ENCODE results near the gene FREM2.

FREM2 gene

DNA sequence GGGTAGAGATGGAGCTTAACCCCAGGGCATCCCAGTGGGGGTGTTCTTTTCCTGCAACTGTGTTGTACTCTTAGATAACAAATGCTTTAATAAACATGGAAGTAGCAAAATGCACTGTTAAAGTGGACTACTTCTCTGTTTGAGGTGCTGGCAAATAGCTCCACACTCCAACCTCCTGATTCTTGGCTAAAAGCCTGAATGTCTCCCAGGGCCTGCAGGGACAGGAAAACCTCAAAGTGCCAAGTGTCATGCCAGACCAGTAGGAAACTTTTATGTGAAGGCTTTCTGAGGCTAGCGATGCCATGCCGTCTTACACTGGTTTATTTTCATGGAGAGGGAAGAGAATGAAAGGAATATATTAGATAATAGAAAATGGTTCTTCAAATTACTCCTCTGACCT is 6.8 kb downstream of the FREM2 start:
- Histone ChIP-seq H3K4me1 (ENCODE audit: control insufficient read depth, insufficient read depth, low read length) (no peaks in the 10 kb centered on the region), H3K4me3 (ENCODE audit: low read depth, low read length) (no peak overlapping the region), H3K9me3 (ENCODE audit: control insufficient read depth, insufficient read depth, low read depth, low read length) (no peaks in the 10 kb centered on the region), H3K36me3 (ENCODE audit: control insufficient read depth in 2 of 2, insufficient read depth in 1 of 2, low read length in 2 of 2) (peaks cover 0 to 13% of the 10 kb centered on the region in 2 experiments; a peak in 1 of 3 replicates), H3K27ac (ENCODE audit: extremely low read depth, low read depth, low read length) (no peak overlapping the region)
- TF ChIP-seq ZNF311 (tag by site-specific recombination; IDR thresholded peaks at IDR 0.05; ENCODE audit: borderline replicate concordance) (no peak), ZNF837 (tag by site-specific recombination; IDR thresholded peaks at IDR 0.05) (no peak), GLIS1 (tag by site-specific recombination; IDR thresholded peaks at IDR 0.05) (peak; percentile 73), ZNF155 (tag by site-specific recombination; IDR thresholded peaks at IDR 0.05) (no peak), ZNF660 (tag by site-specific recombination; IDR thresholded peaks at IDR 0.05) (0 out of 2 replicates have a peak, but pooled peaks have one; percentile 15), GLI2 (tag by site-specific recombination; IDR thresholded peaks at IDR 0.05; ENCODE audit: borderline replicate concordance, low read depth) (no peak), ZNF16 (tag by site-specific recombination; IDR thresholded peaks at IDR 0.05; ENCODE audit: low read depth) (no peak), GLIS2 (tag by site-specific recombination; IDR thresholded peaks at IDR 0.05) (no peak), ZIC2 (tag by site-specific recombination; IDR thresholded peaks at IDR 0.05) (peak; percentile 49; the same call in 1 of the 2 replicates), ZNF629 (tag by site-specific recombination; IDR thresholded peaks at IDR 0.05) (no peak)
- TF ChIP-seq, protein P1, sequence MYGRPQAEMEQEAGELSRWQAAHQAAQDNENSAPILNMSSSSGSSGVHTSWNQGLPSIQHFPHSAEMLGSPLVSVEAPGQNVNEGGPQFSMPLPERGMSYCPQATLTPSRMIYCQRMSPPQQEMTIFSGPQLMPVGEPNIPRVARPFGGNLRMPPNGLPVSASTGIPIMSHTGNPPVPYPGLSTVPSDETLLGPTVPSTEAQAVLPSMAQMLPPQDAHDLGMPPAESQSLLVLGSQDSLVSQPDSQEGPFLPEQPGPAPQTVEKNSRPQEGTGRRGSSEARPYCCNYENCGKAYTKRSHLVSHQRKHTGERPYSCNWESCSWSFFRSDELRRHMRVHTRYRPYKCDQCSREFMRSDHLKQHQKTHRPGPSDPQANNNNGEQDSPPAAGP (tag by site-specific recombination; IDR thresholded peaks at IDR 0.05) = no peak
- TF ChIP-seq, protein P2, sequence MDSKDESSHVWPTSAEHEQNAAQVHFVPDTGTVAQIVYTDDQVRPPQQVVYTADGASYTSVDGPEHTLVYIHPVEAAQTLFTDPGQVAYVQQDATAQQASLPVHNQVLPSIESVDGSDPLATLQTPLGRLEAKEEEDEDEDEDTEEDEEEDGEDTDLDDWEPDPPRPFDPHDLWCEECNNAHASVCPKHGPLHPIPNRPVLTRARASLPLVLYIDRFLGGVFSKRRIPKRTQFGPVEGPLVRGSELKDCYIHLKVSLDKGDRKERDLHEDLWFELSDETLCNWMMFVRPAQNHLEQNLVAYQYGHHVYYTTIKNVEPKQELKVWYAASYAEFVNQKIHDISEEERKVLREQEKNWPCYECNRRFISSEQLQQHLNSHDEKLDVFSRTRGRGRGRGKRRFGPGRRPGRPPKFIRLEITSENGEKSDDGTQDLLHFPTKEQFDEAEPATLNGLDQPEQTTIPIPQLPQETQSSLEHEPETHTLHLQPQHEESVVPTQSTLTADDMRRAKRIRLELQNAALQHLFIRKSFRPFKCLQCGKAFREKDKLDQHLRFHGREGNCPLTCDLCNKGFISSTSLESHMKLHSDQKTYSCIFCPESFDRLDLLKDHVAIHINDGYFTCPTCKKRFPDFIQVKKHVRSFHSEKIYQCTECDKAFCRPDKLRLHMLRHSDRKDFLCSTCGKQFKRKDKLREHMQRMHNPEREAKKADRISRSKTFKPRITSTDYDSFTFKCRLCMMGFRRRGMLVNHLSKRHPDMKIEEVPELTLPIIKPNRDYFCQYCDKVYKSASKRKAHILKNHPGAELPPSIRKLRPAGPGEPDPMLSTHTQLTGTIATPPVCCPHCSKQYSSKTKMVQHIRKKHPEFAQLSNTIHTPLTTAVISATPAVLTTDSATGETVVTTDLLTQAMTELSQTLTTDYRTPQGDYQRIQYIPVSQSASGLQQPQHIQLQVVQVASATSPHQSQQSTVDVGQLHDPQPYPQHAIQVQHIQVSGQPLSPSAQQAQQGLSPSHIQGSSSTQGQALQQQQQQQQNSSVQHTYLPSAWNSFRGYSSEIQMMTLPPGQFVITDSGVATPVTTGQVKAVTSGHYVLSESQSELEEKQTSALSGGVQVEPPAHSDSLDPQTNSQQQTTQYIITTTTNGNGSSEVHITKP (tag by site-specific recombination; IDR thresholded peaks at IDR 0.05) = no peak
- CTCF ChIA-PET = interaction anchor here (0.7 kb wide), 1 partner anchor 1902 kb away, joined by 3 read pairs; no protein-coding TSS in a partner anchor
- POLR2A ChIA-PET = no interaction called here

DNA sequence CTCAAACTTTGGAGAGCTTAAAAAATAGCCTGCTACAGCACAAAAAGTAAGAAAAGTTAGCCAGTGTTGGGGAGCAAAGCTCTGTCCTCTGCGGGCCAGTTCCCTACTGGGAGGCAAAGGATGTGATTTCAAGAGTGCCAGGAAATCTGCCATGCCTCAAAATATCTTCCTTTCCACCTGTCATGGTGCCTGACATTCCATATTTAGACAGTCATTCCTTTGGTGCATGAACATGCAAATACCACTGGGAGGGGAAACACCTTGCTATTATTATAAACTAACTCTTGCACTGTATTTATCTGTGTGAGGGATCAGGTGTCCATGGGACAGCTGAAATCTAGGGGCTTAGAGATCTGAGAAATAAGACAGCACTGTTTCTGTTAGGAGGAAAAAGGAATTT is 10.3 kb downstream of the FREM2 start:
- POLR2A ChIA-PET = no interaction called here
- no peaks in the 10 kb centered on the region for H3K4me1 ChIP-seq (ENCODE audit: control insufficient read depth, insufficient read depth, low read length)
- no peaks in the 10 kb centered on the region for H3K36me3 ChIP-seq (ENCODE audit: control insufficient read depth in 2 of 2, insufficient read depth in 1 of 2, low read length in 2 of 2)
- CTCF ChIA-PET = no interaction called here
- H3K4me3 ChIP-seq (ENCODE audit: low read depth, low read length) = no peak overlapping the region
- H3K27ac ChIP-seq (ENCODE audit: extremely low read depth, low read depth, low read length) = no peak overlapping the region
- no peaks in the 10 kb centered on the region for H3K9me3 ChIP-seq (ENCODE audit: control insufficient read depth, insufficient read depth, low read depth, low read length)
- no peak for TF ChIP-seq ZNF670 (tag by site-specific recombination; IDR thresholded peaks at IDR 0.05; ENCODE audit: low read depth)
- TF ChIP-seq, protein P3, sequence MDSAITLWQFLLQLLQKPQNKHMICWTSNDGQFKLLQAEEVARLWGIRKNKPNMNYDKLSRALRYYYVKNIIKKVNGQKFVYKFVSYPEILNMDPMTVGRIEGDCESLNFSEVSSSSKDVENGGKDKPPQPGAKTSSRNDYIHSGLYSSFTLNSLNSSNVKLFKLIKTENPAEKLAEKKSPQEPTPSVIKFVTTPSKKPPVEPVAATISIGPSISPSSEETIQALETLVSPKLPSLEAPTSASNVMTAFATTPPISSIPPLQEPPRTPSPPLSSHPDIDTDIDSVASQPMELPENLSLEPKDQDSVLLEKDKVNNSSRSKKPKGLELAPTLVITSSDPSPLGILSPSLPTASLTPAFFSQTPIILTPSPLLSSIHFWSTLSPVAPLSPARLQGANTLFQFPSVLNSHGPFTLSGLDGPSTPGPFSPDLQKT (IDR thresholded peaks at IDR 0.05; ENCODE audit: borderline replicate concordance, low read depth, low read length) = no peak
- TF ChIP-seq ZFP3 (tag by site-specific recombination; IDR thresholded peaks at IDR 0.05; ENCODE audit: low read depth) = no peak
- no peak for TF ChIP-seq KLF7 (tag by site-specific recombination; IDR thresholded peaks at IDR 0.05; ENCODE audit: borderline replicate concordance)
- TF ChIP-seq ZNF558 (tag by site-specific recombination; IDR thresholded peaks at IDR 0.05) = no peak
- TF ChIP-seq, protein P4, sequence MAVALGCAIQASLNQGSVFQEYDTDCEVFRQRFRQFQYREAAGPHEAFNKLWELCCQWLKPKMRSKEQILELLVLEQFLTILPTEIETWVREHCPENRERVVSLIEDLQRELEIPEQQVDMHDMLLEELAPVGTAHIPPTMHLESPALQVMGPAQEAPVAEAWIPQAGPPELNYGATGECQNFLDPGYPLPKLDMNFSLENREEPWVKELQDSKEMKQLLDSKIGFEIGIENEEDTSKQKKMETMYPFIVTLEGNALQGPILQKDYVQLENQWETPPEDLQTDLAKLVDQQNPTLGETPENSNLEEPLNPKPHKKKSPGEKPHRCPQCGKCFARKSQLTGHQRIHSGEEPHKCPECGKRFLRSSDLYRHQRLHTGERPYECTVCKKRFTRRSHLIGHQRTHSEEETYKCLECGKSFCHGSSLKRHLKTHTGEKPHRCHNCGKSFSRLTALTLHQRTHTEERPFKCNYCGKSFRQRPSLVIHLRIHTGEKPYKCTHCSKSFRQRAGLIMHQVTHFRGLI (tag by site-specific recombination; IDR thresholded peaks at IDR 0.05) = no peak
- no peak for TF ChIP-seq ZNF133 (tag by site-specific recombination; IDR thresholded peaks at IDR 0.05)
- no peak for TF ChIP-seq ZNF169 (tag by site-specific recombination; IDR thresholded peaks at IDR 0.05)
- no peak for TF ChIP-seq FEZF1 (tag by site-specific recombination; IDR thresholded peaks at IDR 0.05)
- no peak for TF ChIP-seq OVOL3 (tag by site-specific recombination; IDR thresholded peaks at IDR 0.05)
- no peak for TF ChIP-seq BCL11A (tag by site-specific recombination; IDR thresholded peaks at IDR 0.05; ENCODE audit: low read depth)
- TF ChIP-seq BCL11B (tag by site-specific recombination; IDR thresholded peaks at IDR 0.05; ENCODE audit: low read depth) = no peak
- TF ChIP-seq KLF1 (tag by site-specific recombination; IDR thresholded peaks at IDR 0.05) = no peak
- TF ChIP-seq ZNF510 (tag by site-specific recombination; IDR thresholded peaks at IDR 0.05; ENCODE audit: insufficient replicate concordance) = no peak
- TF ChIP-seq ZNF837 (tag by site-specific recombination; IDR thresholded peaks at IDR 0.05) = no peak
- TF ChIP-seq ZNF623 (tag by site-specific recombination; IDR thresholded peaks at IDR 0.05) = no peak
- TF ChIP-seq, protein P5, sequence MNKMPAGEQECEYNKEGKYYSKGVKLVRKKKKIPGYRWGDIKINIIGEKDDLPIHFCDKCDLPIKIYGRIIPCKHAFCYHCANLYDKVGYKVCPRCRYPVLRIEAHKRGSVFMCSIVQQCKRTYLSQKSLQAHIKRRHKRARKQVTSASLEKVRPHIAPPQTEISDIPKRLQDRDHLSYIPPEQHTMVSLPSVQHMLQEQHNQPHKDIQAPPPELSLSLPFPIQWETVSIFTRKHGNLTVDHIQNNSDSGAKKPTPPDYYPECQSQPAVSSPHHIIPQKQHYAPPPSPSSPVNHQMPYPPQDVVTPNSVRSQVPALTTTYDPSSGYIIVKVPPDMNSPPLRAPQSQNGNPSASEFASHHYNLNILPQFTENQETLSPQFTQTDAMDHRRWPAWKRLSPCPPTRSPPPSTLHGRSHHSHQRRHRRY (tag by site-specific recombination; IDR thresholded peaks at IDR 0.05) = no peak
- TF ChIP-seq ZNF391 (tag by site-specific recombination; IDR thresholded peaks at IDR 0.05; ENCODE audit: borderline replicate concordance, low read depth) = no peak
